GM23338 (cell line): Measurements from ENCODE around the gene SLC6A1. TPM values are rescaled to one million over a fixed set of nuclear protein-coding genes. Genes with fewer than 3 reads are reported as not detected.

Experiments
- ATAC-seq: fragments of 200-7000 bp; cut with Tn5 transposase; 3 replicates; pipeline ENCODE4 v1.9.1; 2020
- DNase-seq: peaks from one replicate; pipeline ENCODE4 v3.0.0-alpha.2; 2015; ENCODE audit warnings: low spot score
- H2AFZ ChIP-seq: fragments of 200-600 bp; sonication (generic); 2 replicates; pipeline ENCODE4 v1.8.0; 2016; ENCODE audit warnings: antibody characterized with exemption, mild to moderate bottlenecking, moderate library complexity
- H3F3A ChIP-seq: fragments of 200-600 bp; sonication (generic); replicated peaks from 2 replicates; pipeline ENCODE4 v1.8.0; 2017; ENCODE audit warnings: antibody characterized with exemption, mixed run types, low read depth
- H3K27ac ChIP-seq: fragments of 200-600 bp; sonication (generic); 2 replicates; pipeline ENCODE4 v1.6.1; 2016; ENCODE audit warnings: low read depth
- H3K27me3 ChIP-seq: fragments of 200-600 bp; sonication (generic); 2 replicates; pipeline ENCODE4 v1.8.0; 2016; ENCODE audit warnings: mild to moderate bottlenecking, mixed run types, moderate library complexity; ENCODE audit not compliant: insufficient read depth
- H3K36me3 ChIP-seq: fragments of 200-600 bp; sonication (generic); 2 replicates; pipeline ENCODE4 v1.8.0; 2016; ENCODE audit warnings: mild to moderate bottlenecking; ENCODE audit not compliant: insufficient read depth
- H3K4me1 ChIP-seq: fragments of 200-600 bp; sonication (generic); 2 replicates; pipeline ENCODE4 v1.8.0; 2016; ENCODE audit warnings: mild to moderate bottlenecking, moderate library complexity; ENCODE audit not compliant: insufficient read depth
- H3K4me2 ChIP-seq: fragments of 200-600 bp; sonication (generic); 2 replicates; pipeline ENCODE4 v1.7.1; 2017; ENCODE audit warnings: mixed run types
- H3K4me3 ChIP-seq: fragments of 200-600 bp; sonication (generic); 2 replicates; pipeline ENCODE4 v1.6.1; 2016; ENCODE audit warnings: mixed run types
- H3K79me2 ChIP-seq: fragments of 200-600 bp; sonication (generic); replicated peaks from 2 replicates; pipeline ENCODE4 v1.8.0; 2017; ENCODE audit warnings: mild to moderate bottlenecking; ENCODE audit not compliant: insufficient read depth
- H3K9me2 ChIP-seq: fragments of 200-600 bp; sonication (generic); 2 replicates; pipeline ENCODE4 v1.8.0; 2017; ENCODE audit not compliant: insufficient read depth
- H4K20me1 ChIP-seq: fragments of 200-600 bp; sonication (generic); replicated peaks from 2 replicates; pipeline ENCODE4 v1.8.0; 2017; ENCODE audit warnings: mild to moderate bottlenecking; ENCODE audit not compliant: insufficient read depth
- H3K27ac Mint-ChIP-seq: 2 replicates; pipeline ENCODE4 v1.8.0; 2020; ENCODE audit warnings: inconsistent platforms, mild to moderate bottlenecking, moderate library complexity, mixed read lengths
- H3K27me3 Mint-ChIP-seq: 3 replicates; pipeline ENCODE4 v1.8.0; 2022; ENCODE audit warnings: low read depth, mild to moderate bottlenecking, moderate library complexity, mixed read lengths, inconsistent platforms; ENCODE audit not compliant: insufficient read depth, poor library complexity
- H3K36me3 Mint-ChIP-seq: 3 replicates; pipeline ENCODE4 v1.8.0; 2021; ENCODE audit warnings: low read depth, mild to moderate bottlenecking, inconsistent platforms, moderate library complexity, mixed read lengths
- H3K4me1 Mint-ChIP-seq: 3 replicates; pipeline ENCODE4 v1.8.0; 2020; ENCODE audit warnings: mild to moderate bottlenecking, inconsistent platforms, mixed read lengths
- H3K4me3 Mint-ChIP-seq: 3 replicates; pipeline ENCODE4 v1.8.0; 2021; ENCODE audit warnings: moderate library complexity, mild to moderate bottlenecking, inconsistent platforms, mixed read lengths
- H3K9me3 Mint-ChIP-seq: 3 replicates; pipeline ENCODE4 v1.8.0; 2020; ENCODE audit warnings: moderate library complexity, mild to moderate bottlenecking, inconsistent platforms, mixed read lengths
- CREB1 ChIP-seq: fragments of 250-450 bp; sonication (Bioruptor Pico); IDR thresholded peaks from 2 replicates; pipeline ENCODE4 v1.5.0; 2020; ENCODE audit warnings: low read depth, mild to moderate bottlenecking, moderate library complexity
- CTCF ChIP-seq, 2 experiments: fragments of 200-600 bp in 1 of 2; sonication (generic) in 1 of 2; conservative IDR thresholded peaks; 2 replicates each; pipeline versions ENCODE4 v1.5.1 to v1.6.1; 2016 to 2017; ENCODE audit warnings: antibody characterized with exemption in 2 of 2, low read depth in 2 of 2, mild to moderate bottlenecking in 2 of 2, moderate library complexity in 1 of 2
- ETS1 ChIP-seq: IDR thresholded peaks from 2 replicates; pipeline ENCODE4 v1.6.1; 2016; ENCODE audit warnings: antibody characterized with exemption
- EZH2 ChIP-seq: fragments of 200-600 bp; sonication (generic); IDR thresholded peaks from one replicate; pipeline ENCODE4 v1.8.0; 2017; ENCODE audit warnings: antibody characterized with exemption, mild to moderate bottlenecking, low read depth; ENCODE audit not compliant: unreplicated experiment
- EZH2phosphoT487 ChIP-seq: fragments of 200-600 bp; sonication (generic); IDR thresholded peaks from one replicate; pipeline ENCODE4 v1.8.1; 2018; ENCODE audit warnings: antibody characterized with exemption; ENCODE audit not compliant: unreplicated experiment
- JUNB ChIP-seq: IDR thresholded peaks from one replicate; pipeline ENCODE4 v1.6.1; 2016; ENCODE audit warnings: antibody characterized with exemption; ENCODE audit not compliant: unreplicated experiment
- NANOG ChIP-seq: IDR thresholded peaks from 2 replicates; pipeline ENCODE4 v1.6.1; 2016; ENCODE audit warnings: antibody characterized with exemption, borderline replicate concordance
- POLR2AphosphoS5 ChIP-seq: IDR thresholded peaks from 2 replicates; pipeline ENCODE4 v1.6.1; 2016; ENCODE audit warnings: antibody characterized with exemption, low read depth
- REST ChIP-seq: IDR thresholded peaks from one replicate; pipeline ENCODE4 v1.6.1; 2018; ENCODE audit warnings: antibody characterized with exemption; ENCODE audit not compliant: unreplicated experiment
- STAT1 ChIP-seq: IDR thresholded peaks from one replicate; pipeline ENCODE4 v1.6.1; 2016; ENCODE audit warnings: antibody characterized with exemption; ENCODE audit not compliant: unreplicated experiment
- ZNF114 ChIP-seq: fragments of 250-450 bp; sonication (Bioruptor Pico); IDR thresholded peaks from 2 replicates; pipeline ENCODE4 v1.5.0; 2020; ENCODE audit warnings: mild to moderate bottlenecking, moderate library complexity
- ZNF331 ChIP-seq: fragments of 250-450 bp; sonication (Bioruptor Pico); IDR thresholded peaks from 2 replicates; pipeline ENCODE4 v1.5.0; 2020; ENCODE audit warnings: low read depth, mild to moderate bottlenecking, moderate library complexity
- ZNF462 ChIP-seq: fragments of 250-450 bp; sonication (Bioruptor Pico); IDR thresholded peaks from 2 replicates; pipeline ENCODE4 v1.5.0; 2020; ENCODE audit warnings: mild to moderate bottlenecking, moderate library complexity
- polyA plus RNA-seq: library from polyadenylated mRNA; unstranded; fragments of >200 nt; fragmentation: Nextera tagmentation; extraction: Ambion mirVana; gene quantifications from 2 replicates; pipeline ENCODE4 v1.2.1, GENCODE V29; 2016
- total RNA-seq: library from RNA; depleted of rRNA; stranded (reverse); fragments of >200 nt; shearing (Covaris generic); gene quantifications from 2 replicates; pipeline ENCODE4 v1.2.3, GENCODE V29; 2014

The SLC6A1 gene
- total and polyA plus RNA-seq, 2 experiments from 2014 or later = 0.16 to 0.28 TPM

GRCh38 chr3:11086856-11087255 is 94.3 kb downstream of the SLC6A1 start:
- H3K4me2 ChIP-seq = no peak overlapping the region
- no peaks in the 10 kb centered on the region for H3K36me3 ChIP-seq
- Mint-ChIP-seq H3K9me3 (no peaks in the 10 kb centered on the region), H3K4me1 (no peaks in the 10 kb centered on the region), H3K36me3 (no peaks in the 10 kb centered on the region), H3K4me3 (no peak overlapping the region), H3K27me3 (peaks cover 10% of the 10 kb centered on the region), H3K27ac (no peak overlapping the region)
- no peaks in the 10 kb centered on the region for H4K20me1 ChIP-seq
- no peaks in the 10 kb centered on the region for H3F3A ChIP-seq
- no peak for TF ChIP-seq CREB1
- no peak for TF ChIP-seq STAT1
- no peak for TF ChIP-seq REST
- TF ChIP-seq ZNF331 = no peak
- TF ChIP-seq ZNF462 (CRISPR knock-in tag) = no peak
- no peak for TF ChIP-seq CTCF (conservative IDR thresholded peaks at IDR 0.05; ENCODE audit: low read depth in 2 of 2)
- TF ChIP-seq EZH2phosphoT487 = no peak
- no peak for TF ChIP-seq ZNF114 (CRISPR knock-in tag)
- TF ChIP-seq NANOG = no peak
- TF ChIP-seq POLR2AphosphoS5 = no peak
- no peak for TF ChIP-seq JUNB
- no peak for TF ChIP-seq EZH2
- TF ChIP-seq ETS1 = no peak
- DNase-seq = no peak
- H3K9me2 ChIP-seq = no peaks in the 10 kb centered on the region
- H2AFZ ChIP-seq = no peak overlapping the region
- H3K27ac ChIP-seq = no peak overlapping the region
- no peak overlapping the region for H3K4me3 ChIP-seq
- ATAC-seq = no peak
- no peaks in the 10 kb centered on the region for H3K27me3 ChIP-seq
- H3K79me2 ChIP-seq = no peaks in the 10 kb centered on the region
- H3K4me1 ChIP-seq = no peaks in the 10 kb centered on the region
